Thyroid gland (tissue), 4 donors: Measurements from ENCODE around the gene HPS5. TPM values are rescaled to one million over a fixed set of nuclear protein-coding genes. Genes with fewer than 3 reads are reported as not detected.
"Not testable (repeated sequence)": the region's sequence is repeated elsewhere in the genome, so short reads cannot be mapped to it uniquely, and the experiment has no call there.

ENCODE experiments used
- DNase-seq, 2 donors: peaks; one replicate each; pipeline ENCODE4 v3.0.0-alpha.2; 2019
- H3K27ac ChIP-seq, 3 donors: fragments of 200-600 bp; sonication (generic); 1 replicate in 2 of 3; 2 replicates in 1 of 3; pipeline ENCODE4 v1.5.1; 2016 to 2019; ENCODE audit warnings: mild to moderate bottlenecking in 1 of 3, moderate library complexity in 1 of 3
- H3K27me3 ChIP-seq: fragments of 200-600 bp; sonication (generic); one replicate; pipeline ENCODE4 v1.5.1; 2019
- H3K36me3 ChIP-seq, 2 donors: fragments of 200-600 bp; sonication (generic); one replicate each; pipeline ENCODE4 v1.5.1; 2016 to 2019
- H3K4me1 ChIP-seq, 2 donors: fragments of 200-600 bp; sonication (generic); one replicate each; pipeline ENCODE4 v1.5.1; 2017 to 2019
- H3K4me3 ChIP-seq, 3 donors: fragments of 200-600 bp; sonication (generic); replicated peaks in 1 of 3; 1 replicate in 2 of 3; 2 replicates in 1 of 3; pipeline ENCODE4 v1.5.1; 2016; ENCODE audit warnings: mild to moderate bottlenecking in 1 of 3
- H3K9me3 ChIP-seq: fragments of 200-600 bp; sonication (generic); one replicate; pipeline ENCODE4 v1.5.1; 2017
- POLR2A ChIP-seq, 2 donors: fragments of 450-650 bp; IDR thresholded peaks; one replicate each; pipeline ENCODE4 v1.6.1; 2017; ENCODE audit warnings: antibody characterized with exemption in 2 of 2, mild to moderate bottlenecking in 2 of 2, moderate library complexity in 1 of 2
- WGBS, 2 donors: methylation state at CpG; one replicate each; pipeline ENCODE4 v1.1.5; 2017; 5-methylcytosine and 5-hydroxymethylcytosine counted together
- intact Hi-C: fragments of 100-400 bp; cut with DNase I; formaldehyde crosslinking; loops from one replicate; pipeline ENCODE4 v1.15.1; 2023
- total RNA-seq, 4 donors: library from RNA; depleted of rRNA; stranded (reverse); fragments of >200 nt; gene quantifications; one replicate each; pipeline ENCODE4 v1.2.3, GENCODE V29; 2016
- TF ChIP-seq, protein P1 (sequence below), 6 experiments: fragments of 200-600 bp in 3 of 6; fragments of 450-650 bp in 3 of 6; sonication (generic) in 3 of 6; IDR thresholded peaks; one replicate each; pipeline ENCODE4 v1.5.1; 2016 to 2019; ENCODE audit warnings: antibody characterized with exemption in 6 of 6, mild to moderate bottlenecking in 2 of 6, inconsistent platforms in 1 of 6, moderate library complexity in 1 of 6

Gene HPS5
- total RNA-seq, 4 donors from 2014 or later = 21.0 to 26.7 (median 24.2) TPM

DNA sequence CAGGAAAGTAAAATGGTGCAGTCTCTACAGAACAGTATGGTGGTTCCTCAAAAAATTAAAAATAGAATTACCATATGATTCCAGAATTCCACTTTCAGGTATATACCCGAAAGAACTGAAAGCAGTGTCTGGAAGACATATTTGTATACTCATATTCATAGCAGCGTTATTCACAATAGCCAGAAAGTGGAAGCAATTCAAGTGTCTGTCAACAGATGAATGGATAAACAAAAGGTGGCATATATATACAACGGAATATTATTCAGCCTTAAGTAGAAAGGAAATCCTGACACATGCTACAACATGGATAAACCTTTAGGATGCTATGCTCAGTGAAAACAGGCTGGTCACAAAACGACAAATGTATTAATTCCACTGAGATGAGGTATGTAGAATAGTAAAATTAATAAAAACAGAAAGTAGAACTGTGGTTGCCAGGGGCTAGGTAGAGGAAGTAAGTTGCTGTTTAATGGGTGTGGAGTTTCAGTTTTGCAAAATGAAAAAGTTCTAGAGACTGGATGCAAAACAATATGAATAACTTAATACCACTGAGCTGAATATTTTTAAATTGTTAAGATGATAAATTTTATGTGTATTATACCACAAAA, 41.4 kb downstream of the HPS5 start:
- H3K36me3 ChIP-seq = peaks cover 20 to 32% of the 10 kb centered on the region in 2 donors
- H3K27ac ChIP-seq = no peak overlapping the region

DNA sequence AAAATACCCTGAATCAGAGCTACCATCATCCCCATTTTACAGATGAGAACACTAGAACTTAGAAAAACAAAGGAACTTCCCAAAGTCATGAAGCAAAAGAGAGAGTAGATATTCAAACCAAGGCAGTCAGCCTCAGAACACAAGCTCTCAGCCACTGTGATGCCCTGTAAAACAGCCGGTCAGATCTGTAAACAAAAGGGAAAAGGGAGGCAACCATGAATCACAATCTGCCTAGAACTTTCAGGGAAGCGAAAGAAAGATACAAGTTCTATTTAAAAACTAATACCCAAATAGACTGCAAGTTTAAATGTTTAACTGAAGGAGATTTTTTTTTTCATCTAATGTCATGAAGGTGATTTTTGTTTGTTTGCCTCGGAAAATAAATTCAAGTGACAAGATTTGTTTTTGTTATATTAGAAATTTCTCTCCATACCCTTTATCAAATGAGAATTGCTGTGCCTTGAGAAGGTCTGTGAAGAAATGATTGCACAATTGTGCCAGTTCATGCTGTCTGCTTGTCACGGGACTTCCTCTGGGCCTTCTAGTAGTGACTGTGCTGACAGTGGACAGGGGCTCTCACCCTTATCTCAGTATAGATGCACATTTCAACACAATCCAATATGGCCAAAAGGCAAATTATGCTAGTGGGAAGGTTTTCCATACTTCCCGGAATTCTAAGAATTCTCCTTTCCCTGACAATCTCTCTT, 44.2 kb downstream of the HPS5 start:
- Histone ChIP-seq H3K27ac (no peak overlapping the region), H3K4me1 (no peaks in the 10 kb centered on the region), H3K27me3 (no peaks in the 10 kb centered on the region), H3K4me3 (no peak overlapping the region), H3K36me3 (peaks cover 15 to 20% of the 10 kb centered on the region in 2 donors), H3K9me3 (no peaks in the 10 kb centered on the region)
- TF ChIP-seq, protein P1, sequence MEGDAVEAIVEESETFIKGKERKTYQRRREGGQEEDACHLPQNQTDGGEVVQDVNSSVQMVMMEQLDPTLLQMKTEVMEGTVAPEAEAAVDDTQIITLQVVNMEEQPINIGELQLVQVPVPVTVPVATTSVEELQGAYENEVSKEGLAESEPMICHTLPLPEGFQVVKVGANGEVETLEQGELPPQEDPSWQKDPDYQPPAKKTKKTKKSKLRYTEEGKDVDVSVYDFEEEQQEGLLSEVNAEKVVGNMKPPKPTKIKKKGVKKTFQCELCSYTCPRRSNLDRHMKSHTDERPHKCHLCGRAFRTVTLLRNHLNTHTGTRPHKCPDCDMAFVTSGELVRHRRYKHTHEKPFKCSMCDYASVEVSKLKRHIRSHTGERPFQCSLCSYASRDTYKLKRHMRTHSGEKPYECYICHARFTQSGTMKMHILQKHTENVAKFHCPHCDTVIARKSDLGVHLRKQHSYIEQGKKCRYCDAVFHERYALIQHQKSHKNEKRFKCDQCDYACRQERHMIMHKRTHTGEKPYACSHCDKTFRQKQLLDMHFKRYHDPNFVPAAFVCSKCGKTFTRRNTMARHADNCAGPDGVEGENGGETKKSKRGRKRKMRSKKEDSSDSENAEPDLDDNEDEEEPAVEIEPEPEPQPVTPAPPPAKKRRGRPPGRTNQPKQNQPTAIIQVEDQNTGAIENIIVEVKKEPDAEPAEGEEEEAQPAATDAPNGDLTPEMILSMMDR (IDR thresholded peaks at IDR 0.05) = no peak
- TF ChIP-seq POLR2A (IDR thresholded peaks at IDR 0.05) = no peak
- intact Hi-C loops = no loop called here
- no peak for DNase-seq
- 91% methylated on average over 5 of the region's 5 CpGs for WGBS, 2 donors

More for the DNA sequence above, 41.4 kb downstream of the HPS5 start:
- H3K4me1 ChIP-seq = no peaks in the 10 kb centered on the region
- no peak overlapping the region for H3K4me3 ChIP-seq
- intact Hi-C loops = no loop called here
- no peaks in the 10 kb centered on the region for H3K27me3 ChIP-seq
- TF ChIP-seq, protein P1 (IDR thresholded peaks at IDR 0.05) = no peak
- TF ChIP-seq POLR2A (IDR thresholded peaks at IDR 0.05) = no peak
- H3K9me3 ChIP-seq = no peaks in the 10 kb centered on the region
- 80 to 88% methylated on average over 4 of the region's 4 CpGs for WGBS, 2 donors
- DNase-seq = no peak

- TF ChIP-seq, protein P1 (IDR thresholded peaks at IDR 0.05) = no peak
- no peak for TF ChIP-seq POLR2A (IDR thresholded peaks at IDR 0.05)
- Histone ChIP-seq H3K9me3 (no peaks in the 10 kb centered on the region), H3K4me1 (no peaks in the 10 kb centered on the region), H3K27ac (no peak overlapping the region), H3K36me3 (no peaks in the 10 kb centered on the region), H3K27me3 (no peaks in the 10 kb centered on the region), H3K4me3 (no peak overlapping the region)
- DNase-seq = no peak
- intact Hi-C loops = no loop called here
- WGBS, 2 donors = 73 to 79% methylated on average over 4 of the region's 4 CpGs
Observed at GRCh38 chr11:18271206-18271605, 50.7 kb downstream of the HPS5 start.

DNA sequence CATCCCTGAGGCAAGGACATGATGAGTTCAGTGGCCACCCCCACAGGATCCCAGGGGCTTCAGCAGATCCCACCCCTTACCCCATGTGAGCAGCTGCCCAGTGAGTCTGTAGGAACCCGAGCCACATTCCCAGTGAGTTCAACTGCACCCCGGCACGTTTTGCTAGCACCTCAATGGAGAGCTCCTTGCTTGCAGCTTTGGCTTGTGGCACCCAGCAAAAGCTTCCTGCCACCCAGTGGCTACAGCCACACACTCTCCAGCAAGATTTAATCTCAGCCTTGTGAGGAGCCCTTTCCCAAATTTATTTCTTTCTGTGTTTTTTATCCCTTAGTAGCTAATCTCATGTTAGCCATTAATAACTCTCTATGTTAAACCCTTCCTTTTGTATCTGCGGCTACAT, 51.8 kb downstream of the HPS5 start:
- intact Hi-C loops = no loop called here
- Histone ChIP-seq H3K4me3 (no peak overlapping the region), H3K27ac (no peak overlapping the region), H3K4me1 (no peaks in the 10 kb centered on the region), H3K9me3 (no peaks in the 10 kb centered on the region), H3K27me3 (no peaks in the 10 kb centered on the region), H3K36me3 (no peaks in the 10 kb centered on the region)
- no peak for TF ChIP-seq POLR2A (IDR thresholded peaks at IDR 0.05)
- TF ChIP-seq, protein P1 (IDR thresholded peaks at IDR 0.05) = no peak
- DNase-seq = no peak
- WGBS, 2 donors = 61 to 78% methylated on average over 4 of the region's 4 CpGs

- H3K9me3 ChIP-seq, intact Hi-C loops, H3K27ac ChIP-seq, H3K36me3 ChIP-seq, H3K4me1 ChIP-seq, H3K4me3 ChIP-seq, H3K27me3 ChIP-seq, DNase-seq: not testable (repeated sequence)
- 50 to 100% methylated on average over 1 to 2 of the region's 5 CpGs for WGBS, 2 donors
Observed at GRCh38 chr11:18269252-18269651, 52.7 kb downstream of the HPS5 start.

DNA sequence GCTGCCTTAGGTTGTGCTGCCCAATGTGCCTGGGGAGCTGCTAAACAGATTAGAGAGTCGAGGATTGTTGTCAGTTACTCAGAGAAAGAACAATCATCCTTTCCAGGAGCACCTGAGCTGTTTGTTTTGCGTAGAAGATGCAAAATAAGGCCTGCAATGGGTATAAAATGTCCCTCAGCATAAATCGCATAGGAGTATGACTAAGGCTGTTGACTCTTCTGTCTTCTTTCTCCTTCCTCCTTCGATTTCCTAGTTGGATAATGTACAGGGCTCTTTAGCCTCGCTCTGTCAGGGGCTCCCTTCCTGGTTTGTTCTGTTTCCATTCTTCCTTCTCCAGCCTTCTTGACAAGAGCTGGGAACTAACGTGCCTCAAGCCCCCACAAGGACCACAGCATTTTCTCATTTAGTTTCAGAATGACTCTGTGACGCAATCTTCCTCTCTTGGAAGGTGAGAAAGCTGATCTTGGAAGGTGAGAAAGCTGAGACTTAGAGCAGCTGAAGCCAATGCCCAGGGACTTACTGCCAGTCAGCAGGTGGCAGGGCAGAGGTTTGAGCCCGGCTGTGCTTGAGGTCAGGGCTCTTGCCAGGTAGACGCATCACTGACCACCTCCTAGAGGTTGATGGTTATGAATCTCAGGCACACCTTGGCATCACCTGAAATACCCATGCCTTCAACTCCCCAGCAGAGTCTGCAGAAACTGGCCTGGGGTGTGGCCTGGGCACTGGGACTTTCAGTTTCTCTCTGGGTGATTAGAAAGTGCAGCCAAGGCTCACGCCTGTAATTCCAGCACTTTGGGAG, 54.4 kb downstream of the HPS5 start:
- H3K4me1 ChIP-seq, H3K36me3 ChIP-seq, H3K27ac ChIP-seq, H3K27me3 ChIP-seq, intact Hi-C loops, H3K9me3 ChIP-seq, DNase-seq, H3K4me3 ChIP-seq: not testable (repeated sequence)
- WGBS, 2 donors = 58 to 83% methylated on average over 1 to 9 of the region's 10 CpGs
